Colonic mucosa (tissue), 4 donors: ENCODE results near the gene SMURF1. TPM values are rescaled to one million over a fixed set of nuclear protein-coding genes. Genes with fewer than 3 reads are reported as not detected.

ENCODE experiments used
- DNase-seq: peaks from one replicate; pipeline ENCODE4 v3.0.0-alpha.2; 2020
- H3K27ac ChIP-seq: fragments of 200-600 bp; one replicate; pipeline ENCODE4 v1.8.0; 2021
- H3K27me3 ChIP-seq: fragments of 200-600 bp; one replicate; pipeline ENCODE4 v1.8.0; 2021
- H3K36me3 ChIP-seq: fragments of 200-600 bp; one replicate; pipeline ENCODE4 v1.8.0; 2021
- H3K4me1 ChIP-seq: fragments of 200-600 bp; one replicate; pipeline ENCODE4 v1.8.0; 2021; ENCODE audit warnings: mild to moderate bottlenecking
- H3K4me3 ChIP-seq: fragments of 200-600 bp; one replicate; pipeline ENCODE4 v1.8.0; 2021
- H3K9ac ChIP-seq, 2 donors: one replicate each; pipeline ENCODE4 v1.7.0; 2013; ENCODE audit warnings: control low read depth in 2 of 2, low read depth in 2 of 2, low read length in 2 of 2
- H3K9me3 ChIP-seq: fragments of 200-600 bp; one replicate; pipeline ENCODE4 v1.8.0; 2021
- intact Hi-C: fragments of 100-400 bp; cut with DNase I; formaldehyde crosslinking; loops from one replicate; pipeline ENCODE4 v1.14.1; 2022
- total RNA-seq, 2 donors: library from RNA; stranded (reverse); fragmentation: NEBNext Ultra II Directional in 1 of 2; extraction: Animal tissue kit (Norgen Biotek cat#: 25700) in 1 of 2; gene quantifications; one replicate each; pipeline ENCODE4 v1.2.1, GENCODE V29; 2021
- TF ChIP-seq, protein P1 (sequence below): fragments of 200-600 bp; IDR thresholded peaks from one replicate; pipeline ENCODE4 v1.8.0; 2022; ENCODE audit warnings: antibody characterized with exemption, mild to moderate bottlenecking
- donor health status: healthy.
- donor health status: DM: no; HTN: no; CAD: no.
- donor health status: DM: no; HTN: no; CAD: no.

The SMURF1 gene
- total RNA-seq, 2 donors from 2014 or later: 26.8 to 35.5 TPM

DNA sequence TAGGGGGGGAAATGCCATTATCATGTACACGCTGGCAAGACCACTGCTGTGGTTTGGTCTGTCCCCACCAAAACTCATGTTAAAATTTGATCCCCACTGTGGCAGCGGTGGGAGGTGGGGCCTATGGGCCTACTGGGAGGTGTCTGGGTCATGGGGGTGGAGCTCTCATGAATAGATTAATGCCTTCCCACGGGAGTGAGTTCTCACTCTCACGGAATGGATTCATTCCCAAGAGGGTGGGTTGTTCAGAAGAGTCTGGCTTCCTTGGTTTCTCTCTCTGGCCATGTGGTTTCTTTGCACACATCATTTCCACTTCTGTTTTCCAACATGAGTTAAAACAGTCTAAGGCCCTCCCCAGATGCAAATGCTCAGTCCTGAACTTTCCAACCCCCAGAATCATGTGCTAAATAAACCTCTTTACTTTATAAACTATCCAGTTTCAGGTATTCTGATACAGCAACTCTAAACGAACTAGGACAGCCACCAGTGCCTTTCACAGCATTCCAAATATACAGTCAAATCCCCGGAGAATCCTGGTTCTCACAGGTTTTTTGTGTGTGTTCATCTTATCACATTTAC lies 44.3 kb downstream of the SMURF1 start:
- peak overlapping the region; percentile 34 for H3K27ac ChIP-seq
- H3K4me3 ChIP-seq: no peak overlapping the region
- no peaks in the 10 kb centered on the region for H3K27me3 ChIP-seq
- intact Hi-C loops: no loop called here
- no peak overlapping the region for H3K9ac ChIP-seq
- H3K4me1 ChIP-seq: peaks cover 5% of the 10 kb centered on the region
- DNase-seq: no peak
- H3K36me3 ChIP-seq: no peaks in the 10 kb centered on the region
- TF ChIP-seq, protein P1, sequence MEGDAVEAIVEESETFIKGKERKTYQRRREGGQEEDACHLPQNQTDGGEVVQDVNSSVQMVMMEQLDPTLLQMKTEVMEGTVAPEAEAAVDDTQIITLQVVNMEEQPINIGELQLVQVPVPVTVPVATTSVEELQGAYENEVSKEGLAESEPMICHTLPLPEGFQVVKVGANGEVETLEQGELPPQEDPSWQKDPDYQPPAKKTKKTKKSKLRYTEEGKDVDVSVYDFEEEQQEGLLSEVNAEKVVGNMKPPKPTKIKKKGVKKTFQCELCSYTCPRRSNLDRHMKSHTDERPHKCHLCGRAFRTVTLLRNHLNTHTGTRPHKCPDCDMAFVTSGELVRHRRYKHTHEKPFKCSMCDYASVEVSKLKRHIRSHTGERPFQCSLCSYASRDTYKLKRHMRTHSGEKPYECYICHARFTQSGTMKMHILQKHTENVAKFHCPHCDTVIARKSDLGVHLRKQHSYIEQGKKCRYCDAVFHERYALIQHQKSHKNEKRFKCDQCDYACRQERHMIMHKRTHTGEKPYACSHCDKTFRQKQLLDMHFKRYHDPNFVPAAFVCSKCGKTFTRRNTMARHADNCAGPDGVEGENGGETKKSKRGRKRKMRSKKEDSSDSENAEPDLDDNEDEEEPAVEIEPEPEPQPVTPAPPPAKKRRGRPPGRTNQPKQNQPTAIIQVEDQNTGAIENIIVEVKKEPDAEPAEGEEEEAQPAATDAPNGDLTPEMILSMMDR: no peak
- no peaks in the 10 kb centered on the region for H3K9me3 ChIP-seq

DNA sequence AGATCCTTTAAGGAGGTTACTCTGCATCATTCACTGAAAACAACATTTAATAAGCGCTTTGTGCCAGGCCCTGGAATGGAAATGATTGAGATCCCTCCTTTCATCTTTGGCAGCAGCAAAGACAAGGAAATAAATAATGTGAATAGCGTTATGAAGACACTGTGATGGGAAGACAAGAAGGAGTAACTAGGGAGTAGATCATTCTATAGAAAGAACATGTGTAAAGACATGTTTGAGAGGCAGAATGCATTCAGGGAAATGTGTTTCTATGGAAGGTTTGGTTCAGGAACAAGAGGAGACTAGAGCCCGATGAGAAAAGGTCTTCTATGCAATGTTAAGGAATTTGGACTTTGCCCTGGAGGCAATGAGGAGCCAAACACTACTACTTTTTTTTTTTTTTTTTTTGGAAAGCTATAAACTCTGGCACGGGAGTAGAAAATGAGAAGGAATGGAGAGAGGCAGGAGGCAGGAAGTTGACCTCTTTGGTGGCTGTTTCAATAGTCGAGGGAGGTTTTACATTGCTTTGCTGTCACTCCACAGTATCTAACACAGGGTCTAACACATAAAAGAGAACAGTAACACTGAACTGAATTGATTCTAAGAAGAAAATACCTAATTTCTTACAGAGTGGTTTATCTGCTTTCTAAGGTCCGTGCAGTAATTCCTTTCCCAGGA lies 44.9 kb downstream of the SMURF1 start:
- H3K27me3 ChIP-seq: no peaks in the 10 kb centered on the region
- peak overlapping the region in 1 of 2 donors; percentile 29 for H3K9ac ChIP-seq
- H3K27ac ChIP-seq: peak overlapping the region; percentile 35
- H3K36me3 ChIP-seq: no peaks in the 10 kb centered on the region
- no peak overlapping the region for H3K4me3 ChIP-seq
- TF ChIP-seq, protein P1: no peak
- DNase-seq: no peak
- no peaks in the 10 kb centered on the region for H3K9me3 ChIP-seq
- peaks cover 5% of the 10 kb centered on the region for H3K4me1 ChIP-seq
- intact Hi-C loops: no loop called here

DNA sequence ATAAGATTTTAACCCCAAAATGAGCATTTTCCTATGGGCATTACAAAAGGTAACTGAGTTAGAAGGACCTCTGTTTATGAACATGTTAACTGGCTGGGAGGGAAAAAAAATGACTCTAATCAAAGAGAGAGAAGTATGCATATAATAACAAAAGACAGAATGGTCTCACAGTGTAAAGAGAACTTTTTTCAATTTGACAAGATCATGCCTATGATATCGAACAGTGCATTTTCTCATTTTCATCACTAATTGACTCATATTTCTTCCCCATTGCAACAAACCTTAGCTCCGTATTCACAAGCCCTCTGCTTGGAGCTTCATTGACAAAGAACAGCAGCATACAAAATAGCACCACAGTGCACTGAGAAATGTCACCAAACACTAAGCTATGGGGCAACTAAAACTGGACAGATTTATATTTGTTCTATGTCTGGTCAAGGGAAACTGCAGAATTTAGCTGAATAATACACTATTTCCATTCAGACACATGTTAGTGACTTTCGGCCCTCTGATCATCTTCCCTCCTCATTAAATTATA lies 45.6 kb downstream of the SMURF1 start:
- peak overlapping the region in 1 of 2 donors; percentile 29 for H3K9ac ChIP-seq
- H3K9me3 ChIP-seq: no peaks in the 10 kb centered on the region
- no peak overlapping the region for H3K4me3 ChIP-seq
- H3K27ac ChIP-seq: peak overlapping the region; percentile 35
- no peak for DNase-seq
- H3K27me3 ChIP-seq: no peaks in the 10 kb centered on the region
- TF ChIP-seq, protein P1: no peak
- no peaks in the 10 kb centered on the region for H3K36me3 ChIP-seq
- peaks cover 5% of the 10 kb centered on the region for H3K4me1 ChIP-seq
- intact Hi-C loops: no loop called here

DNA sequence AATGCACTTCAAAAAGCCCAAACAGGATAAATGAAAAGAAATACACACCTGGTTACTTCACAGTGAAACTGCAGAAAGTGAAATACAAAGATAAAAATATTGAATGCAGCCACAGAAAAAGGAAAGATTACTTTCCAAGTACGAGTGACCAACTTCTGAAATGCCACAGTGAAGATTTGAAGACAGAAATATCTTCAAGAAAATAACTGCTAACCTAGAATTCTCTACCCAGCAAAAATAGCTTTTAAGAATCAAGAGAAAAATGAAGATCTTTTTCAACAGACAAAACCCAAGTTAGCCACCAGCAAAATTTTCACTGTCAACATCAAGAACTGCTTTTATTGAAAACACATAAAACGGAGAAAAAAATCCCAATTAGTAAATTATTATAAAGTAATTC lies 46.2 kb downstream of the SMURF1 start:
- TF ChIP-seq, protein P1: no peak
- Histone ChIP-seq H3K27me3 (no peaks in the 10 kb centered on the region), H3K4me1 (peaks cover 5% of the 10 kb centered on the region), H3K9ac (no peak overlapping the region), H3K27ac (no peak overlapping the region), H3K4me3 (no peak overlapping the region), H3K36me3 (no peaks in the 10 kb centered on the region), H3K9me3 (no peaks in the 10 kb centered on the region)
- no peak for DNase-seq
- intact Hi-C loops: no loop called here

DNA sequence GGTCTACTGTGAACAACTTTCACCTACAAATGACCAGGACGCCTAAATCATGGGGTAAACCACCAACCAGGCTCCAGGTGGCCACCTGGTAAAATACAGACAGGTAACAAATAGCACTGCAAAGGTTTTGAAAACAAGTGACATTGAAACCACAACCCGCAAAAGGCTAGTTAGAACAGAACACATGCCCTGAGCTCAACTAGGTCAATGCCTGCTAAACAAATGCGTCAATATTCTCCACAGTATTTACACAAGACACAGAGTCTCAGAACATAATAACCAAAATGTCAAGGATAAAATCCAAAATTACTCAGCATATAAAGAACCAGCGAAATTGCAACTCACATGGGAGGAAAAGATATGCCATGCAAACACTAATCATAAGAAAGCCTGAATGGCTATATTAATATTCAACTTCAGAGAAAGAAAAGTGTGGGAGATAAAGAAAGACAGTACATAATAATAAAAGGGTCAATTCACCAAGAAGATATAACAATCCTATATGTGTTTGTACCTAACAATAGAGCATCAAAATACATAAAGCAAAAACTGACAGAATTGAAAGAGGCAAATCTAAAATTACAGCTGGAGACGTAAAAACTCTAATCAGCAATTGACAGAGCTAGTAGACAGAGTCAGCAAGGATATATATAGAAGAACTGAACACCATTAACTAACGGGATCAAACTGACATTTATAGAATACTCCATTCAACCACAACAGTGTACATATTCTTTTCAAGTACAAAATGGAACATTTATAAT lies 47.6 kb downstream of the SMURF1 start:
- Histone ChIP-seq H3K9ac (no peak overlapping the region), H3K27ac (peak overlapping the region; percentile 28), H3K4me1 (peaks cover 5% of the 10 kb centered on the region), H3K27me3 (no peaks in the 10 kb centered on the region), H3K9me3 (no peaks in the 10 kb centered on the region), H3K4me3 (no peak overlapping the region), H3K36me3 (no peaks in the 10 kb centered on the region)
- intact Hi-C loops: no loop called here
- TF ChIP-seq, protein P1: no peak
- DNase-seq: no peak
